ENCODE results near the gene GRIFIN.

GRCh38 chr7:2498708-2499107 is 22.5 kb upstream of the GRIFIN start:
- no peak for TF ChIP-seq POLR2A (IDR thresholded peaks at IDR 0.05)
- TF ChIP-seq EP300 (IDR thresholded peaks at IDR 0.05): no peak
- TF ChIP-seq CTCF (IDR thresholded peaks at IDR 0.05): no peak
